Stomach (tissue), 4 donors: ENCODE measurements around the gene EML4.

Experiments used
- EP300 ChIP-seq: sonication (generic); formaldehyde crosslinking; IDR thresholded peaks from one replicate; pipeline ENCODE4 v1.6.1; 2017; ENCODE audit warnings: antibody characterized with exemption
- POLR2A ChIP-seq, 4 donors: fragments of 450-650 bp; IDR thresholded peaks; one replicate each; pipeline ENCODE4 v1.6.1; 2016; ENCODE audit warnings: antibody characterized with exemption in 4 of 4, control low read depth in 2 of 4, mild to moderate bottlenecking in 1 of 4, moderate library complexity in 1 of 4

DNA sequence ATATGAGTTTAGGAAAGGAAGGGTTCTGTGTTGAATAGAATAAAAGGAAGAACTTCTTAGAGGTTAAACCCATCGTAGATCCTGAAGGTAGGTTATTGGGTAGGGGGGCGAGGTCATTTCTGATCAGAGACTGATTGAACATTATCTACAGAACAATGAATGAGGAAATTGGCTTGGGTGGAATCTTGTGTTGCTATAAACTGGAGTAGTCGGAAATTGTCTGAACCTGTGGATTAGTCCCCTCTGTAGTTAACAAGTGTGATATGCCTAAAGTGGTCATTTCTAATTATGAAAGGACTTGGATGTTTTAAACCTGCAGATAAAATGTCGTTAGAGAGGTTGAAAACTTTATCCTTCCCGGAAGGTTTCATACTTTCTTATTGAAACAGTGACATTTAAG is 42.1 kb downstream of the EML4 start:
- TF ChIP-seq POLR2A (IDR thresholded peaks at IDR 0.05) (no peak), EP300 (no peak)
